ENCODE results near the gene OBP2A. TPM values are rescaled to one million over a fixed set of nuclear protein-coding genes. Genes with fewer than 3 reads are reported as not detected.

The OBP2A gene
- total RNA-seq, 1 donor from 2014 or later = not detected

DNA sequence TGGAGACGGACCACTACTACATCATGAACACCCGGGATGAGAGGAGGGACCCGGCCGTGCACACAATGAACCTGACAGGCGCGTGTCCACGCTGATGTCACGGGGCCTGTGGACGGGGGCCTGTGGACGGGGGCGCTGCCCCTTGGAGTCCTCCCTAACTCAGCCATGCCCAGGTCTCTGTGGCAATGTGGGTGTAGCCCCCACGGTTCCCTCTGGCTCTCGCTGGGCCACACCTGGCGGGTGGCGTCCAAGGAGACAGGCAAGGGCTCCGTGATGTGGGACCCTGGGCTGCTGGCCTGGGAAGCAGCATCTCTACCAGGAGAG is 37.7 kb downstream of the OBP2A start:
- no peaks in the 10 kb centered on the region for H3K4me1 Mint-ChIP-seq (ENCODE audit: low read depth, unreplicated experiment)
- H3K4me3 ChIP-seq (ENCODE audit: insufficient read depth, low read depth, low read length) = no peak overlapping the region
- H3K36me3 ChIP-seq (ENCODE audit: insufficient read depth, low read length) = no peaks in the 10 kb centered on the region
- FAIRE-seq (no peak), DNase-seq (ENCODE audit: low read depth) (no peak)
- H4K20me1 ChIP-seq (ENCODE audit: insufficient read depth, low read length) = no peaks in the 10 kb centered on the region
- H3K27ac Mint-ChIP-seq (ENCODE audit: unreplicated experiment) = no peak overlapping the region
- H3K4me3 Mint-ChIP-seq (ENCODE audit: unreplicated experiment) = no peak overlapping the region
- H3K9ac ChIP-seq (ENCODE audit: low read length) = no peak overlapping the region
- H3K79me2 ChIP-seq (ENCODE audit: insufficient read depth, low read length) = no peaks in the 10 kb centered on the region
- H3K4me2 ChIP-seq (ENCODE audit: low read length) = no peak overlapping the region
- H3K27me3 Mint-ChIP-seq (ENCODE audit: low read depth, unreplicated experiment) = peaks cover 24% of the 10 kb centered on the region
- no peaks in the 10 kb centered on the region for H3K36me3 Mint-ChIP-seq (ENCODE audit: low read depth, unreplicated experiment)
- peaks cover 3% of the 10 kb centered on the region for H3K9me3 ChIP-seq (ENCODE audit: insufficient read depth, low read depth, low read length)
- no peaks in the 10 kb centered on the region for H3K4me1 ChIP-seq (ENCODE audit: insufficient read depth, low read length)
- H3K27ac ChIP-seq (ENCODE audit: low read depth, low read length) = no peak overlapping the region
- H2AFZ ChIP-seq (ENCODE audit: low read depth, low read length) = no peak overlapping the region
- H3K9me3 Mint-ChIP-seq (ENCODE audit: unreplicated experiment) = peaks cover 9% of the 10 kb centered on the region
- no peaks in the 10 kb centered on the region for H3K27me3 ChIP-seq (ENCODE audit: insufficient read depth, low read length)
- TF ChIP-seq, protein P1, sequence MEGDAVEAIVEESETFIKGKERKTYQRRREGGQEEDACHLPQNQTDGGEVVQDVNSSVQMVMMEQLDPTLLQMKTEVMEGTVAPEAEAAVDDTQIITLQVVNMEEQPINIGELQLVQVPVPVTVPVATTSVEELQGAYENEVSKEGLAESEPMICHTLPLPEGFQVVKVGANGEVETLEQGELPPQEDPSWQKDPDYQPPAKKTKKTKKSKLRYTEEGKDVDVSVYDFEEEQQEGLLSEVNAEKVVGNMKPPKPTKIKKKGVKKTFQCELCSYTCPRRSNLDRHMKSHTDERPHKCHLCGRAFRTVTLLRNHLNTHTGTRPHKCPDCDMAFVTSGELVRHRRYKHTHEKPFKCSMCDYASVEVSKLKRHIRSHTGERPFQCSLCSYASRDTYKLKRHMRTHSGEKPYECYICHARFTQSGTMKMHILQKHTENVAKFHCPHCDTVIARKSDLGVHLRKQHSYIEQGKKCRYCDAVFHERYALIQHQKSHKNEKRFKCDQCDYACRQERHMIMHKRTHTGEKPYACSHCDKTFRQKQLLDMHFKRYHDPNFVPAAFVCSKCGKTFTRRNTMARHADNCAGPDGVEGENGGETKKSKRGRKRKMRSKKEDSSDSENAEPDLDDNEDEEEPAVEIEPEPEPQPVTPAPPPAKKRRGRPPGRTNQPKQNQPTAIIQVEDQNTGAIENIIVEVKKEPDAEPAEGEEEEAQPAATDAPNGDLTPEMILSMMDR (IDR thresholded peaks at IDR 0.05; ENCODE audit: insufficient read depth, low read depth, low read length) = no peak
- no peak for TF ChIP-seq EZH2 (IDR thresholded peaks at IDR 0.05; ENCODE audit: insufficient read depth, low read length)

DNA sequence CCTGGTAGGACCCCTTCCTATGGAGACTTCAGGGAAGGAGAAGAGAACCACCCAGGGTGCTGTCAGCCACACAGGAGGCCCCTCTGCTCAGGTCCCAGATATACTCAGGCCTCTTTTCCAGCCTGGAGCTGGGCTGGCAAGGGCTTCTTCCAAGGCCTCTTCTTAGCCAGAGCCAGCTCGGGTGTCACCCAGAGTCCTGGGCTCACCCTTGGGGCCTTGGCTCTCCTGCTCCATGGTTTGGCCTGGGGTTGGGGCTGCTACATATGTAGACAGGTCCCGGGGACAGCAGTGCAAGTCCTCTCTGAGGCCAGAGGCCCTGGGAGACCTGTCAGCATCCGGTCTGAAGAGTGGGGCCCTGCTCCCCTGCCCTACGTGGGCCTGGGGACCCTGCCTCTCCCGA is 38.4 kb downstream of the OBP2A start:
- Histone ChIP-seq H3K4me1 (ENCODE audit: insufficient read depth, low read length) (no peaks in the 10 kb centered on the region), H3K9ac (ENCODE audit: low read length) (no peak overlapping the region), H2AFZ (ENCODE audit: low read depth, low read length) (no peak overlapping the region), H3K36me3 (ENCODE audit: insufficient read depth, low read length) (no peaks in the 10 kb centered on the region), H3K79me2 (ENCODE audit: insufficient read depth, low read length) (no peaks in the 10 kb centered on the region), H4K20me1 (ENCODE audit: insufficient read depth, low read length) (no peaks in the 10 kb centered on the region), H3K4me3 (ENCODE audit: insufficient read depth, low read depth, low read length) (no peak overlapping the region), H3K9me3 (ENCODE audit: insufficient read depth, low read depth, low read length) (peaks cover 3% of the 10 kb centered on the region), H3K27ac (ENCODE audit: low read depth, low read length) (no peak overlapping the region), H3K4me2 (ENCODE audit: low read length) (no peak overlapping the region), H3K27me3 (ENCODE audit: insufficient read depth, low read length) (no peaks in the 10 kb centered on the region)
- peaks cover 9% of the 10 kb centered on the region for H3K9me3 Mint-ChIP-seq (ENCODE audit: unreplicated experiment)
- no peak for TF ChIP-seq EZH2 (IDR thresholded peaks at IDR 0.05; ENCODE audit: insufficient read depth, low read length)
- TF ChIP-seq, protein P1 (IDR thresholded peaks at IDR 0.05; ENCODE audit: insufficient read depth, low read depth, low read length) = no peak
- FAIRE-seq = no peak
- no peak for DNase-seq (ENCODE audit: low read depth)
- H3K4me3 Mint-ChIP-seq (ENCODE audit: unreplicated experiment) = no peak overlapping the region
- no peaks in the 10 kb centered on the region for H3K36me3 Mint-ChIP-seq (ENCODE audit: low read depth, unreplicated experiment)
- H3K4me1 Mint-ChIP-seq (ENCODE audit: low read depth, unreplicated experiment) = no peaks in the 10 kb centered on the region
- peaks cover 24% of the 10 kb centered on the region for H3K27me3 Mint-ChIP-seq (ENCODE audit: low read depth, unreplicated experiment)
- H3K27ac Mint-ChIP-seq (ENCODE audit: unreplicated experiment) = no peak overlapping the region

DNA sequence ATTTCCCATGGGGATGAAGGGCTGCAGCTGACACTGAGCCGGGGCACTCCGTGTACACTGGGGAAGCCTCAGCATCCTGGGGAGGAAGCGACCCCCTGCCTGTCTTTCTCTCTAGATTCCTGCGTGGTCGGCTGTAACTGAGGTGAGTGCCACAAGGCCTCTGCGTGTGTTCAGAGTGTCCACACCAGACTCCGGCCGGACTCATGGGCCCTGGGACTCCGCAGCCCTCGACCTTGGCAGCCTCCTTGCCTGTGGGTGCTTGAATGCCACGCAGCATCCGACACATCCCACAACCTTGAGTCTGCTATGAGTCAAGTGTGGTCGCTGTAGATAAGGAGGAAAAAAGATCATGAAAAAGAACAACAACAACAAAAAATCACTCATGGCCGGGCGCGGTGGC is 39.0 kb downstream of the OBP2A start:
- no peaks in the 10 kb centered on the region for H3K4me1 ChIP-seq (ENCODE audit: insufficient read depth, low read length)
- H3K4me3 ChIP-seq (ENCODE audit: insufficient read depth, low read depth, low read length) = no peak overlapping the region
- no peak overlapping the region for H2AFZ ChIP-seq (ENCODE audit: low read depth, low read length)
- FAIRE-seq = no peak
- no peak for TF ChIP-seq EZH2 (IDR thresholded peaks at IDR 0.05; ENCODE audit: insufficient read depth, low read length)
- TF ChIP-seq, protein P1 (IDR thresholded peaks at IDR 0.05; ENCODE audit: insufficient read depth, low read depth, low read length) = no peak
- H4K20me1 ChIP-seq (ENCODE audit: insufficient read depth, low read length) = no peaks in the 10 kb centered on the region
- H3K27me3 Mint-ChIP-seq (ENCODE audit: low read depth, unreplicated experiment) = peaks cover 29% of the 10 kb centered on the region
- no peaks in the 10 kb centered on the region for H3K36me3 Mint-ChIP-seq (ENCODE audit: low read depth, unreplicated experiment)
- no peaks in the 10 kb centered on the region for H3K4me1 Mint-ChIP-seq (ENCODE audit: low read depth, unreplicated experiment)
- no peak overlapping the region for H3K27ac ChIP-seq (ENCODE audit: low read depth, low read length)
- no peaks in the 10 kb centered on the region for H3K27me3 ChIP-seq (ENCODE audit: insufficient read depth, low read length)
- no peaks in the 10 kb centered on the region for H3K79me2 ChIP-seq (ENCODE audit: insufficient read depth, low read length)
- no peaks in the 10 kb centered on the region for H3K36me3 ChIP-seq (ENCODE audit: insufficient read depth, low read length)
- H3K9me3 Mint-ChIP-seq (ENCODE audit: unreplicated experiment) = peaks cover 9% of the 10 kb centered on the region
- peaks cover 3% of the 10 kb centered on the region for H3K9me3 ChIP-seq (ENCODE audit: insufficient read depth, low read depth, low read length)
- no peak overlapping the region for H3K4me3 Mint-ChIP-seq (ENCODE audit: unreplicated experiment)
- H3K27ac Mint-ChIP-seq (ENCODE audit: unreplicated experiment) = no peak overlapping the region
- no peak overlapping the region for H3K9ac ChIP-seq (ENCODE audit: low read length)
- no peak overlapping the region for H3K4me2 ChIP-seq (ENCODE audit: low read length)
- no peak for DNase-seq (ENCODE audit: low read depth)
